ENCODE measurements around the gene NFIX.

The NFIX gene

DNA sequence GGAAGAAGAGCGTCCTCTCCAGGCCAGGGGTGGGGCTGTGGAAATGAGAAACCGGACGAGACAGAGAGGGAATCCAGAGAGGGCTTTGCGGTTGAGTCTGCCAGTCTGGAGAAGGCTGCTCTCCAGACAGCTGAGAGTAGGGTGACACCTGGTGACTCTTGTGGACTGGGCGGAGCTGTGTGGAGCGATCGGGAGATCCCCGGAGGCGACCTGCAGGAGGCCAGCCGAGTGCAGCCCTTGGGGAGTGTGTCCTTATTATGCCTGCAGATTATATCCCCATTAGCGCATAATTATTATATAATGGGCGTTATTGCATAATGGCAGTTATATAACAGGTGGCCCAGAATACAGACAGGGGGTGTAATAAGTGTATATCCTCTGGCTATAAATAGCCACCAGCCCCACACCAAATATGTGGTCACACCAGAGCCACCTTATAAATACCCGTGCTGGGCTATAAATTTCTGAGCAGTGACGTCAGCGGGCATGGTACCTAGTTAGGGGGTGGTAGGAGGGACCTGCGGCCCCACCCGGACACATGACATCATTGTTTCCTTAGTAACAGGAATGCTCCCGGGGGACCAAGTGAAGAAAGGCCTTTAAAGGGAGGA is 41.2 kb downstream of the NFIX start:
- no peak for TF ChIP-seq GATA2 (IDR thresholded peaks at IDR 0.05; ENCODE audit: low read depth, low read length)
- no peak for TF ChIP-seq GATA3 (IDR thresholded peaks at IDR 0.05; ENCODE audit: low read depth, low read length)

DNA sequence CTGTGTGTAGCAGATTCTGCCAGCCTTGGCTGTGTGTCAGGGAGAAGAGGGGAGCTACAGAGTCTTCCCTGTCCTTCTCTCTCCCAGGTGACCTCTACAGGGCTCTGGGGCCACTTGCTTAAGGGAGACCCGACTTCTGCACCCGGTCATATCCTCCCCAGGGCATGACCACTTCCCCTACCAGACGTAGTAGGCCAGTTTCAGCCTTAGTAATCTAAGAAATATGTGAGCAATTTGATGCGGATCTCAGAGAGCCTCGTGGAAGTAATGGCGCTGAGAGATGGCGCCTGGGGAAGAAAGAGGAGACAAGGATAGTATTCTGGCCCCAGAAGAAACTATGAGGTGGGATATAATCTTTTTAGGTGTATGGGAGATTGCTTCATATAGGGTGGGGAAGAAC is 41.9 kb downstream of the NFIX start:
- no peak for TF ChIP-seq GATA3 (IDR thresholded peaks at IDR 0.05; ENCODE audit: low read depth, low read length)
- TF ChIP-seq GATA2 (IDR thresholded peaks at IDR 0.05; ENCODE audit: low read depth, low read length), result no peak

DNA sequence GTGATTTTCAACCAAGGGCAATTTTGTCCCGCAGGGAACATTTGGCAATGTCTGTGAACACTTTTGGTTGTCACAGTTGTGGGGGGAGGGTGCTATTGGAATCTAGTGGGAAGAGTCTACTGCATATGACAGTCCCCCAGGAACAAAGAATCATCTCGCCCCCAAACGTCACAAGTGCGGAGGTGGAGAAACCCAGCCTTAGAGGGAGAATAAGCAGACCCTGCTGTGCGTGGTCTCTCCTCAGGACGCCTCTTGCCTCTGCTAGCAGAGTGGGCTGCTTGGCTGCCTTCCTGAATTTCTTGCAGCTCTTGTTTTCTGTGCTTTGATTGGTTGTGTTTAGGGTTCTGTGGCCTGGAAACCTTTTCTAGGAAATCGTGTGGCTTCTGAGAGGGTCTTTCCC is 42.5 kb downstream of the NFIX start:
- TF ChIP-seq GATA2 (IDR thresholded peaks at IDR 0.05; ENCODE audit: low read depth, low read length) (no peak), GATA3 (IDR thresholded peaks at IDR 0.05; ENCODE audit: low read depth, low read length) (no peak)

DNA sequence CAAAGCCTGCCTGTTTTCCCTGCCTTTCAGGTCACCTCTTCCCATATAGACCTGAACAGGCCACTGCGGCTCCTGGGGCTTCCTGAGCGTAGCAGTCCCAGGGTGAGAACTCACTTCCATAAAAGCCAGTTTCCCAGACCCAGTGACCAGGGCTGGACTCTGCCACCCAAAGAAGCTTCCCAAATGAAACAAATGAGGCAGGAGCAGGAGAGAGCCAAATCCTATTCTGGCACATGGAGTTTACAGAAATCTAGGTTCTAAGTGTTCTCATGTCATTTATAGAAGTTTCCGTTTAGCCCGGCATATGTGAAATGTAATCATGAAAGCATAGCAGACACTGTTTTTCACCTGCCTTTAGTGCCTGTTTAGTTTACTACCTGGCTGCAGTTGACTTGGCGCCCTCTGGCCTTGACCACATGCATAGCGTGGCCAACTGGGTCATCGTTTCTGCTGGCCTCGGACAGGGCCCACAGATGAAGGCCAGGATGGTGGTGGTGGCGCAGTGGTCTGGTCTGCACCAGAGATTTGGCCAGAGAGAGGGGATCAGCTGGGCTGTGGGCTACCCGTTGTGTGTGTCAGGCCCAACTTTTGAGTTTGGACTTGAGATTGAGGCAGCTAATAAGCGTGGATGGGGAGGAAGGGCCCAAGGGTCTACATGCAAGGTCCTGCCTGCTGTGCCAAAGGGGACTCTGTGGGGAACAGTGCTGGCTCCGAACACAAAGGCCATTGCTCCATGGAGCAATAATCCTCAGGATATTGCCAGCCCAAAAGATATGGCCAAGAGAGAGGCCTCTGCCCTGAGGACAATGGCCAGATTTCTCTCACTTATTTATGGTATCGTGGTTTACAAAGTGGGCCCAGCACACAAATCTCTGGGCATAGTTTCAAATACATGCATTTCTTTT is 43.3 kb downstream of the NFIX start:
- TF ChIP-seq GATA2 (IDR thresholded peaks at IDR 0.05; ENCODE audit: low read depth, low read length) (no peak), GATA3 (IDR thresholded peaks at IDR 0.05; ENCODE audit: low read depth, low read length) (no peak)

DNA sequence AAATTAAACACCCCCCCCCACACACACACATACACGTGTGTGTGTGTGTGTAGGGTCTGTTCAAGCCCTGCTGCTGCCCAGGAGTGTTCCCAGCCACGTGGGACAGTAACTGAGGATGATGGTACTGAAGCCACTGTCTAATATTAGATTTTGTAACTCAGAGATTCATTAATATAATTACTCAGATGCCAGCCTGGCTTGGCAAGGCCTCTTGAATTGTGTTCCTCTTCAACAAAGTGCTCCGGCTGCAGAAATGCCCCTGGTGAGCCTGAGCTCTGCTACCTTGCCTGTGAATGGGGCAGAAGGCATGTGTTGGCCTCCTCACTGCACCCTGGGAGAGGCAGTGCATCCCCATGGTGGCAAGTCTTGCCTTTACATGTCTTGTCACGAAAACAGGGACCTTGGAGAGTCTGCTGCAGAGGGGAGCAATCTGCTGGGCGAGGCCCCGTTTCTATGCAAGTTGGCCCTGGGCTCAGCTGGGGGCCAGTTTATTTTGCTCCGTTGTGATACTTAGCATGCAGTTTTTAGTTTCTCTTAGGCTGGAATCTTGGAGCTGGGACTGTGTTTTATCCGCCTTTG is 44.0 kb downstream of the NFIX start:
- no peak for TF ChIP-seq GATA3 (IDR thresholded peaks at IDR 0.05; ENCODE audit: low read depth, low read length)
- no peak for TF ChIP-seq GATA2 (IDR thresholded peaks at IDR 0.05; ENCODE audit: low read depth, low read length)

DNA sequence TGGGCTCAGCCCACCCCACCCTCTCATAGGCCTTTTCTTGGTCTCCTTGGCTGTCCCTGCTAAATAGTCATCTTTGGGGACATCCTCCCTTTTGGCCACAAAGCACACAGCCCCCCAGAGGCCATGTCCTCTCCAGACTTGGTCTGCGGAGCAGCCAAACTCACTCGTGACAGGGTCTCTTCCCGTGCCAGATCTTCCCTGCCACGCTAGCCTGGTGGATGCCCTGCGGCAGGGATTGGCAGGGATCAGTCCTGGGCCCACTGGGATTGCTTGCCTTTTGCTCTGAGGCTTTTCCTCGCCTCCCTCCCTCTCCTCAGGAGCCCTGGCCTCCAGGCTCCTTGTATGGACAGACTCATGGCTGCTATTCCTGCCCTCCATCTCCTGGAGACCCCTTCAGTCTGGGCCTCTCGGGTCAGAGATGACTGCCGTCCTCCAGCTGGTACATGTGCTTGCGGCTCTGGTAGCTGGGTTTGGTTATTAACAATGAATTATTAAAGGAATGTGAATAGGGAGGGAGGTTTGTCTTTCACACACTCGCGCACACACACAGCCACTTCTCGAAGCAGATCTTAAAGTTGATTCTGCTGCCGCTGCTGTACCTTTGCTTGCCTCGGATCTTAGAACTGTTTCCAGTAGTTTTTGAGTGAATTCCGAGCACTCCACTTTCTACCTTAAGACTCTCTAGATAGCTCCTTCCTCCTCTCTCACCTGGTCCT is 45.1 kb downstream of the NFIX start:
- no peak for TF ChIP-seq GATA2 (IDR thresholded peaks at IDR 0.05; ENCODE audit: low read depth, low read length)
- no peak for TF ChIP-seq GATA3 (IDR thresholded peaks at IDR 0.05; ENCODE audit: low read depth, low read length)

DNA sequence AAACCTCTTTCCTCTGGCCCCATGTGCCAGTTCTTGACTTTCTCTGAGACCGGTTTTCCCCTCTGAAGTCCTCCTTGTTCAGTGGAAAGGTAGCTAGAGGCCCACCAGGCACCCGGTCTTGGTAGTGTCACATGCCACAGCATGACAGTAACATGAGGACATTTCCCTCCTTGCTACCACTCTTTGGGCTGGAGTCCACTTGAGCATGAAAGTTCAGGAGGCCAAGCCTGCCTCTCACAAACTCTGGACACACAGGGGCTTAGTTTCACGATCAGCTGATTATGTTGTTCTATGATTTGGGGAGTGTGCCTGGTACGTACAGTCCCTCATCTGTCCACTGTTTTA is 45.6 kb downstream of the NFIX start:
- no peak for TF ChIP-seq GATA3 (IDR thresholded peaks at IDR 0.05; ENCODE audit: low read depth, low read length)
- TF ChIP-seq GATA2 (IDR thresholded peaks at IDR 0.05; ENCODE audit: low read depth, low read length), result no peak

DNA sequence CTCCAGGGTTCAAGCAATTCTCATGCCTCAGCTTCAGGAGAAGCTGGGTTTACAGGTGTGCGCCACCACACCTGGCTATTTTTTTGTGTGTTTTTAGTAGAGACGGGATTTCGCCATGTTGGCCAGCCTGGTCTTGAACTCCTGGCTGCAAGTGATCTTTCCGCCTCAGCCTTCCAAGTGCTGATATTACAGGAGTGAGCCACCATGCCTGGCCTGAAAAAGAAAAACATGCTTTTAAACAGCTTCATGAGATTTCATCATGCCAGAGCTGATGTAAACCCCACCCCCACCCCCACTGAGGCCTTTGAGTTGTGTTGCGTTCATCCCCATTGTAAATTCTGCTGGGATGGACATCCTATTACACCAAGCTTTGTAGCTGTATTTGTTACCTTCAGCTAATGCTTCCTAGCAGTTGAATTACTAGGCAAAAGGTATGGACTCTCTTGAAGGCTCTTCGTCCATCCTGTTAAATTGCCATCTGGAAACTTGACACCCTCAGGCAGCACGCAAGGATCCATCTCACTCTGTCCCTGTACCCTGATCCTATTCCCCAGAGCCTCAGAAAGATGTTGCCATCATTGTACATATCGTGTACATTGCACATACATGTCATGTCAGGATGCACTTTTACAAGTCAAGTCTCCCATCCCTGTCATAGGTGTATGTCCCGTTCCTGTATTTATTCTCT is 47.3 kb downstream of the NFIX start:
- TF ChIP-seq GATA3 (IDR thresholded peaks at IDR 0.05; ENCODE audit: low read depth, low read length), result no peak
- TF ChIP-seq GATA2 (IDR thresholded peaks at IDR 0.05; ENCODE audit: low read depth, low read length), result no peak

DNA sequence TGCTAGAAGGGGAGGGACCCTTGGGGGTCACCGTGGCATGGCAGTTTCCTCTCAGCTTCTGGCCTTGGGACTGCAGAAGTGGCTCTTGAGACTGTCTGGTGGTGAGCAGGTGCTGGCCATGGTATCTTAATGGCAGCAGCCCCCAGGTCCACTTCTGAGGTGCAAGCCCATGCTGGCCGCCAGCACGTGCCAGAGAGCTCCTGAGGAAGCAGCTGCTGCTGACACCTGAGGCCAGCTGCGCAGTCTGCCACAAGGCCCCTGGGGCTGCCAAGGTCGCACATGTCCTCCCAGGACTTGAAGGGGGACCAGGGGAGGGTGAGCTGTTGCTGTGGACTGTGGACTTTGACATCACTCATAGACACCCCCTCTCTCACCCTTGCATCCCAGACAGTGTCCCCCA is 48.0 kb downstream of the NFIX start:
- TF ChIP-seq GATA2 (IDR thresholded peaks at IDR 0.05; ENCODE audit: low read depth, low read length), result no peak
- no peak for TF ChIP-seq GATA3 (IDR thresholded peaks at IDR 0.05; ENCODE audit: low read depth, low read length)

DNA sequence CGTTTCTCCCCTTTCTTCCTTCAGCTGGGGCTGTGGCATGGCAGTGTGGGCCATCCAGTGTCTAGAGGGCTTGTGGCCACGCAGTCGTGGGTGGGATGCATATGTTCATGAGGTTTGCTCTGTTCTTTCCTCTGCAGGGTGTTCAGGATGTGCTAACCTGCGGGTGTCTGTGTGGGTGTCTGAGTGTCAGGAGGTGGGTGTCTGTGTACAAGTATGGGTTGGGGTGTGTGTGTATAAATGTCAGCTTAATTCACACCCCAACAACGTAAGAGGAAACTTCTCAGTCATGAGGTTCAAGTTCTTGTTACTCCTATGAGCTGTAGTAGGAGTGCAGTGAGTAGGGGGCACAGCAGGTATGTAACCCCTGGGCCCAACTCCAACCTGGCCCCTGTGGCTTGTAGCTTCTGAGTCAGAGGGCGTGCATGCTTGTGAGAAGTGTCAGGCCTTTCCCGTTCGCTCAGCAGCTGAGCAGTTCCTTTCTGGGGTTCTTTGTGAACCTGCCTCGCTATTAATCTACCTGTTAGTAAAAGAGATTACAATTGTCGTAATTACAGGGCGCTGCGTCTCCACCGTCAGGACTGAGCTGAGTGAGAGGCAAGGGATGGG is 49.1 kb downstream of the NFIX start:
- TF ChIP-seq GATA3 (IDR thresholded peaks at IDR 0.05; ENCODE audit: low read depth, low read length) (no peak), GATA2 (IDR thresholded peaks at IDR 0.05; ENCODE audit: low read depth, low read length) (no peak)

DNA sequence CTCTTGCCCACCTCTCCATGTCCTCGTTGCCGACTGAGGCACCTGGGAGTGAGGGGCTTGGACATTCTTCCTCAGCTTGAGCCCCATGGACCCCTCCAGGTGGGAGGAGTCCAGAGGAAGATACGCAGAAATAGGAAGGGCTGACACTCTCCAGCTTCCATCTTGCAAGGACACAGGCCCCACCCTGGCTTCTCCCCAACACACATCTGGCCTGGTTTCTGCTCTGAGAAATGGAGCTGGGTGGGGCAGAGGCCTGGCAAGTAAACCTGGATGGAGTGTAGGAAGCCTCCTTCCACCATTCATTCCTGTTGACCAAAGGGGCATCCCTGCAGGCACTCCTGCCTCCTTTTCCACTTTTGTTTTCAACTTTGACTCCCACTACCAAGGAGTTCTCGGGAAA is 50.5 kb downstream of the NFIX start:
- TF ChIP-seq GATA2 (IDR thresholded peaks at IDR 0.05; ENCODE audit: low read depth, low read length), result no peak
- TF ChIP-seq GATA3 (IDR thresholded peaks at IDR 0.05; ENCODE audit: low read depth, low read length), result no peak

DNA sequence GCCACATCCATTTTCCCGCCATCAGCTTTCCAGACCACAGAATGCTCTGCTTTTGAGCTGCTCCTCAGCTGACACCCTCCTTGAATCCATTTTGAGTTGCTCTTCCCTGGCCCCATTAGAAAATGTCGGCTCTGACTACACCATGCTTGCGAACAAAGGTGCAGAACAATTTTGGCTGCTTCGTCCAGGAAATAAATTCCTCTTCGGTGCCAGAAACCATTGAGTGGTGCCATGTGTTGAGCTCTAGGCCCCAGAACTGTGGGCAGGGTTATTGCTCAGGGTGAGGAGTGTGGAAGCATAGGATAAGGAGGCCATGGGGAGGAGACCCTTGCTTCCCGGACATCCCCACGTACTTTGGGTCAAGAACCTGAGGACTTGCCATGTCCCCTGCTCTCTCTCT is 52.1 kb downstream of the NFIX start:
- no peak for TF ChIP-seq GATA3 (IDR thresholded peaks at IDR 0.05; ENCODE audit: low read depth, low read length)
- TF ChIP-seq GATA2 (IDR thresholded peaks at IDR 0.05; ENCODE audit: low read depth, low read length), result no peak

DNA sequence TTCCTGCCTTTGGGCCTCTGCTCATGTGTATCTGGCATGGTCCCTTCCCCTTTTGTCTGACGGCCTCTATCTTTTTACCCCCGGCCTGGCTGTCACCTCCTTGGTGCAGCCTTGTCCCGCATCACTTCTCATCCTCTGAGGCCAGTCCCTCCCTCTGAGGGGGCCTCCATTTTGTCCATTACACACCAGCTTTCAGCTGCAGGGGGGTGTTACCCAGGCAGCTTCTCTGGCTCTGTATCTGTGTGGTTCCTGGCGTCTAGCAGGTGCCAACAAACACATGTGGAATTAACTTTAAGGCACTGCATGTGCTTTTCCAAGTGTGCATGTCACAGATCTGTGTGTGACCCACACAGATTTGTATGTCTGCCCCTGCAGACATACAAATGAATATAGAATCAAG is 55.0 kb downstream of the NFIX start:
- TF ChIP-seq GATA2 (IDR thresholded peaks at IDR 0.05; ENCODE audit: low read depth, low read length) (no peak), GATA3 (IDR thresholded peaks at IDR 0.05; ENCODE audit: low read depth, low read length) (no peak)
